ENCODE results near the gene EPS8L1.

- TF ChIP-seq CTCF (IDR thresholded peaks at IDR 0.05) (no peak), POLR2A (IDR thresholded peaks at IDR 0.05) (no peak)
Observed at GRCh38 chr19:55032170-55032800, 43.4 kb upstream of the EPS8L1 start.

All from body of pancreas (tissue), 4 donors.